Neural progenitor cell (in vitro differentiated cells): Measurements from ENCODE around the gene TARBP1. TPM values are rescaled to one million over a fixed set of nuclear protein-coding genes. Genes with fewer than 3 reads are reported as not detected.

Source experiments
- DNase-seq: peaks from one replicate; pipeline ENCODE4 v3.0.0-alpha.2; 2016; ENCODE audit warnings: low spot score
- H2AFZ ChIP-seq: fragments of 200-600 bp; sonication (generic); replicated peaks from 2 replicates; pipeline ENCODE4 v1.6.1; 2016; ENCODE audit warnings: antibody characterized with exemption
- H3F3A ChIP-seq: fragments of 200-600 bp; sonication (generic); 2 replicates; pipeline ENCODE4 v1.6.1; 2016; ENCODE audit warnings: antibody characterized with exemption, low read depth
- H3K27ac ChIP-seq: fragments of 200-600 bp; sonication (generic); 2 replicates; pipeline ENCODE4 v1.5.1; 2016; ENCODE audit warnings: mild to moderate bottlenecking
- H3K27me3 ChIP-seq: fragments of 200-600 bp; sonication (generic); 2 replicates; pipeline ENCODE4 v1.6.1; 2016; ENCODE audit warnings: mild to moderate bottlenecking, moderate library complexity
- H3K36me3 ChIP-seq: fragments of 200-600 bp; sonication (generic); 2 replicates; pipeline ENCODE4 v1.5.1; 2016
- H3K4me1 ChIP-seq: fragments of 200-600 bp; sonication (generic); 2 replicates; pipeline ENCODE4 v1.6.1; 2016; ENCODE audit warnings: mixed run types
- H3K4me2 ChIP-seq: fragments of 200-600 bp; sonication (generic); 2 replicates; pipeline ENCODE4 v1.6.1; 2016
- H3K4me3 ChIP-seq: fragments of 200-600 bp; sonication (generic); 2 replicates; pipeline ENCODE4 v1.5.1; 2016
- H3K79me2 ChIP-seq: fragments of 200-600 bp; sonication (generic); 2 replicates; pipeline ENCODE4 v1.6.1; 2016; ENCODE audit warnings: low read depth
- H3K9ac ChIP-seq: fragments of 200-600 bp; sonication (generic); 2 replicates; pipeline ENCODE4 v1.6.1; 2016
- H3K9me3 ChIP-seq: fragments of 200-600 bp; sonication (generic); 2 replicates; pipeline ENCODE4 v1.5.1; 2016; ENCODE audit warnings: low read depth
- H4K20me1 ChIP-seq: fragments of 200-600 bp; sonication (generic); 2 replicates; pipeline ENCODE4 v1.6.1; 2016; ENCODE audit warnings: low read depth
- H3K27ac Mint-ChIP-seq: 3 replicates; pipeline ENCODE4 v1.8.0; 2021; ENCODE audit warnings: mixed read lengths
- H3K27me3 Mint-ChIP-seq: 2 replicates; pipeline ENCODE4 v1.8.0; 2022; ENCODE audit warnings: low read depth, mild to moderate bottlenecking, inconsistent platforms, moderate library complexity, mixed read lengths; ENCODE audit not compliant: insufficient read depth
- H3K36me3 Mint-ChIP-seq: 3 replicates; pipeline ENCODE4 v1.8.0; 2021; ENCODE audit warnings: mixed read lengths
- H3K4me1 Mint-ChIP-seq: 3 replicates; pipeline ENCODE4 v1.8.0; 2021; ENCODE audit warnings: mixed read lengths
- H3K4me3 Mint-ChIP-seq: 3 replicates; pipeline ENCODE4 v1.8.0; 2021; ENCODE audit warnings: mild to moderate bottlenecking, moderate library complexity, mixed read lengths
- H3K9me3 Mint-ChIP-seq: 3 replicates; pipeline ENCODE4 v1.8.0; 2020; ENCODE audit warnings: mixed read lengths
- EZH2 ChIP-seq: fragments of 200-600 bp; sonication (generic); IDR thresholded peaks from 2 replicates; pipeline ENCODE4 v1.6.1; 2017; ENCODE audit warnings: antibody characterized with exemption, mild to moderate bottlenecking, moderate library complexity
- EZH2phosphoT487 ChIP-seq: fragments of 200-600 bp; sonication (generic); IDR thresholded peaks from 2 replicates; pipeline ENCODE4 v1.6.1; 2017; ENCODE audit warnings: antibody characterized with exemption
- total RNA-seq: library from RNA; depleted of rRNA; stranded (reverse); fragments of >200 nt; gene quantifications from 2 replicates; pipeline ENCODE4 v1.2.3, GENCODE V29; 2015; ENCODE audit warnings: low replicate concordance
- TF ChIP-seq, protein P1 (sequence below): fragments of 200-600 bp; sonication (generic); IDR thresholded peaks from 2 replicates; pipeline ENCODE4 v1.5.1; 2017; ENCODE audit warnings: antibody characterized with exemption, mild to moderate bottlenecking

The TARBP1 gene
- total RNA-seq, 1 donor from 2014 or later = 99.0 TPM

GRCh38 chr1:234342774-234343173 lies 136.2 kb downstream of the TARBP1 start:
- no peak overlapping the region for H3K4me3 Mint-ChIP-seq

More at GRCh38 chr1:234342774-234343173, 136.2 kb downstream of the TARBP1 start:
- Histone ChIP-seq H4K20me1 (no peaks in the 10 kb centered on the region), H3K4me1 (no peaks in the 10 kb centered on the region), H3K27me3 (no peaks in the 10 kb centered on the region), H3K9ac (no peak overlapping the region), H3K9me3 (peaks cover 9% of the 10 kb centered on the region), H3K27ac (no peak overlapping the region), H3K4me2 (no peak overlapping the region), H3F3A (no peaks in the 10 kb centered on the region), H3K79me2 (no peaks in the 10 kb centered on the region), H3K36me3 (no peaks in the 10 kb centered on the region), H3K4me3 (no peak overlapping the region), H2AFZ (no peak overlapping the region)
- TF ChIP-seq EZH2 (no peak), EZH2phosphoT487 (no peak)
- TF ChIP-seq, protein P1, sequence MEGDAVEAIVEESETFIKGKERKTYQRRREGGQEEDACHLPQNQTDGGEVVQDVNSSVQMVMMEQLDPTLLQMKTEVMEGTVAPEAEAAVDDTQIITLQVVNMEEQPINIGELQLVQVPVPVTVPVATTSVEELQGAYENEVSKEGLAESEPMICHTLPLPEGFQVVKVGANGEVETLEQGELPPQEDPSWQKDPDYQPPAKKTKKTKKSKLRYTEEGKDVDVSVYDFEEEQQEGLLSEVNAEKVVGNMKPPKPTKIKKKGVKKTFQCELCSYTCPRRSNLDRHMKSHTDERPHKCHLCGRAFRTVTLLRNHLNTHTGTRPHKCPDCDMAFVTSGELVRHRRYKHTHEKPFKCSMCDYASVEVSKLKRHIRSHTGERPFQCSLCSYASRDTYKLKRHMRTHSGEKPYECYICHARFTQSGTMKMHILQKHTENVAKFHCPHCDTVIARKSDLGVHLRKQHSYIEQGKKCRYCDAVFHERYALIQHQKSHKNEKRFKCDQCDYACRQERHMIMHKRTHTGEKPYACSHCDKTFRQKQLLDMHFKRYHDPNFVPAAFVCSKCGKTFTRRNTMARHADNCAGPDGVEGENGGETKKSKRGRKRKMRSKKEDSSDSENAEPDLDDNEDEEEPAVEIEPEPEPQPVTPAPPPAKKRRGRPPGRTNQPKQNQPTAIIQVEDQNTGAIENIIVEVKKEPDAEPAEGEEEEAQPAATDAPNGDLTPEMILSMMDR = no peak
- Mint-ChIP-seq H3K4me1 (no peaks in the 10 kb centered on the region), H3K27ac (no peak overlapping the region), H3K9me3 (peaks cover 24% of the 10 kb centered on the region), H3K36me3 (no peaks in the 10 kb centered on the region), H3K27me3 (no peaks in the 10 kb centered on the region)
- no peak for DNase-seq

Other genes with a start within 250 kb of the TARBP1 start
- 34.8 and 36.0 TPM in 2 replicates for gene COA6, start 105.7 kb downstream of the TARBP1 start, total RNA-seq
- gene IRF2BP2, start 131.0 kb upstream of the TARBP1 start, total RNA-seq = 21.2 and 22.9 TPM in 2 replicates